C4-2B (cell line): Measurements from ENCODE around the gene VSIR.

Source experiments
- CTCF ChIP-seq: fragments of 450-650 bp; conservative IDR thresholded peaks from 2 replicates; pipeline ENCODE4 v1.5.1; 2017; ENCODE audit warnings: mild to moderate bottlenecking
- ZFX ChIP-seq: fragments of 450-650 bp; IDR thresholded peaks from 2 replicates; pipeline ENCODE4 v1.6.1; 2017

DNA sequence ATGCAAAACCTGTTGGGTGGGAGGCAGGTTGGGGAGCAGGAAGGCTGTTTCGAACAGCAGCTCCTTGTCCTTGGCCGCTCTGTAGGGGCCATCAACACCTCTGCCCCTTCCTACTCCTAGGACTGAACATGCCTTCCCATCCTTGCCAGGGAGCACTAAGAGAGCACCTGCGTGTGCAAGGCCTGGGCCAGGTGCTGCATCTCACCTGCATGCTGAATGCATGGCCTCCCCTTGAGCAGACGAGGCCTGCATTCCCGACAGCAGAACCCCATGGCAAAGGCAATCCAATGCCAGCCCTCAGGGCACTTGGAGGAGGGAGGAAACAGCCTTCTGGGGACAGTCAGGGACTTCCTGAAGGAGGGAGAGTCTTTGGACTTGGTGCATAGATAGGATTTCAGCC is 11.0 kb downstream of the VSIR start:
- no peak for TF ChIP-seq ZFX
- no peak for TF ChIP-seq CTCF
